Heart left ventricle (tissue), 16 donors: ENCODE measurements around the gene DPH6. TPM values are rescaled to one million over a fixed set of nuclear protein-coding genes. Genes with fewer than 3 reads are reported as not detected.

Source experiments
- ATAC-seq, 4 donors: fragments of 200-7000 bp; cut with Tn5 transposase; one replicate each; pipeline ENCODE4 v1.9.1; 2020 to 2022; ENCODE audit warnings: moderate library complexity in 4 of 4, mild to moderate bottlenecking in 3 of 4, moderate number of reproducible peaks in 1 of 4
- DNase-seq, 5 donors: peaks; one replicate each; pipeline ENCODE4 v3.0.0-alpha.2; 2020
- H3K27ac ChIP-seq, 12 donors: fragments of 200-600 bp; sonication (generic) in 4 of 12; one replicate each; pipeline versions ENCODE4 v1.5.0 to v1.8.0; 2016 to 2022; ENCODE audit warnings: mild to moderate bottlenecking in 2 of 12
- H3K27me3 ChIP-seq, 9 donors: fragments of 200-600 bp; sonication (generic) in 2 of 9; one replicate each; pipeline versions ENCODE4 v1.5.1 to v1.8.0; 2016 to 2022; ENCODE audit warnings: mild to moderate bottlenecking in 3 of 9
- H3K36me3 ChIP-seq, 9 donors: fragments of 200-600 bp; sonication (generic) in 2 of 9; one replicate each; pipeline versions ENCODE4 v1.5.0 to v1.8.0; 2018 to 2022; ENCODE audit warnings: mild to moderate bottlenecking in 2 of 9
- H3K4me1 ChIP-seq, 12 donors: fragments of 200-600 bp; sonication (generic) in 4 of 12; one replicate each; pipeline versions ENCODE4 v1.5.0 to v1.8.0; 2016 to 2022; ENCODE audit warnings: mild to moderate bottlenecking in 3 of 12
- H3K4me3 ChIP-seq, 12 donors: fragments of 200-600 bp; sonication (generic) in 4 of 12; one replicate each; pipeline versions ENCODE4 v1.5.0 to v1.8.0; 2017 to 2022; ENCODE audit warnings: mild to moderate bottlenecking in 9 of 12, moderate library complexity in 4 of 12
- H3K9me3 ChIP-seq, 12 donors: fragments of 200-600 bp; sonication (generic) in 4 of 12; one replicate each; pipeline versions ENCODE4 v1.5.0 to v1.8.0; 2016 to 2022; ENCODE audit warnings: mild to moderate bottlenecking in 1 of 12
- CTCF ChIP-seq, 12 donors: fragments of 200-600 bp; sonication (generic) in 4 of 12; IDR thresholded peaks; one replicate each; pipeline versions ENCODE4 v1.5.0 to v1.8.0; 2018 to 2022; ENCODE audit warnings: antibody characterized with exemption in 12 of 12, mild to moderate bottlenecking in 5 of 12
- POLR2A ChIP-seq, 2 donors: fragments of 450-650 bp; IDR thresholded peaks; one replicate each; pipeline ENCODE4 v1.6.1; 2017; ENCODE audit warnings: antibody characterized with exemption in 2 of 2, mild to moderate bottlenecking in 2 of 2, moderate library complexity in 2 of 2
- WGBS, 4 donors: extraction: QIAGEN DNeasy Blood & Tissue Kit in 2 of 4; methylation state at CpG; one replicate each; pipeline versions ENCODE4 v1.1.5 to v1.1.7; 2013 to 2018; 5-methylcytosine and 5-hydroxymethylcytosine counted together
- intact Hi-C, 10 donors: fragments of 100-400 bp; cut with DNase I; formaldehyde crosslinking; loops; one replicate each; pipeline versions ENCODE4 v1.11.1 to v1.14.2; 2022
- polyA plus RNA-seq, 2 donors: library from polyadenylated mRNA; stranded (reverse); fragments of 200-250 nt; gene quantifications; one replicate each; pipeline ENCODE4 v1.2.3, GENCODE V29; 2013
- total RNA-seq, 9 donors: library from RNA; depleted of rRNA in 2 of 9; stranded (reverse); fragments of >200 nt in 2 of 9; fragmentation: NEBNext Ultra II Directional in 3 of 9; extraction: Animal tissue kit (Norgen Biotek cat#: 25700) in 3 of 9; gene quantifications; one replicate each; pipeline versions ENCODE4 v1.1.0 to v1.2.4, GENCODE V29; 2016 to 2023
- donor health status: ischemic (EF 13 %, LVEDD 7.1; RV severe dilation, severe dysfunction).
- donor health status: healthy with polysubstance abuse.
- donor health status: DM: no; HTN: yes; CAD: no.
- donor health status: DM: no; HTN: no; CAD: no.
- donor health status: ischemic (EF 25% LVEDD 6.9; RV normal size, moderate dysfunction).
- donor health status: ischemic (EF 25% LVEDD 5.7; RV mildly dilated, moderate dysfunction).
- donor health status: healthy.
- donor health status: DM: yes; HTN: yes; CAD: no.
- donor health status: ischemic (EF 35%, LVEDD 5.7; RV mildly dilated, moderate dysfunction).
- donor health status: nonischemic (EF 11% LVEDD 7.7; RV severe dilation, severe dysfunction).
- donor health status: DM: yes; HTN: yes; CAD: no.
- donor health status: PGD.
- donor health status: ischemic (EF 29% LVEDD 5.4; RV normal size, mild dysfunction).
- donor health status: nonischemic (EF 23%, LVEDD 6.1; RV moderate dilation, normal function).

DPH6 gene
- total and polyA plus RNA-seq, 11 donors = 5.9 to 24.8 (median 15.7) TPM

GRCh38 chr15:35376707-35377106 is 169.3 kb downstream of the DPH6 start:
- DNase-seq (no peak), ATAC-seq (no peak)
- H3K36me3 ChIP-seq = peaks cover 0 to 29% (median 5%) of the 10 kb centered on the region in 9 donors
- no peak for TF ChIP-seq POLR2A (IDR thresholded peaks at IDR 0.05)
- no peak for TF ChIP-seq CTCF (IDR thresholded peaks at IDR 0.05)
- no peak overlapping the region for H3K4me3 ChIP-seq
- H3K4me1 ChIP-seq = no peaks in the 10 kb centered on the region
- peaks cover 0 to 8% (median 0%) of the 10 kb centered on the region in 12 donors for H3K9me3 ChIP-seq
- intact Hi-C loops = no loop called here
- no peak overlapping the region for H3K27ac ChIP-seq
- no peaks in the 10 kb centered on the region for H3K27me3 ChIP-seq

- H3K27ac ChIP-seq = no peak overlapping the region
- no peaks in the 10 kb centered on the region for H3K4me1 ChIP-seq
- DNase-seq (no peak), ATAC-seq (no peak)
- H3K9me3 ChIP-seq = peaks cover 0 to 8% (median 0%) of the 10 kb centered on the region in 12 donors
- no peak for TF ChIP-seq POLR2A (IDR thresholded peaks at IDR 0.05)
- no peak for TF ChIP-seq CTCF (IDR thresholded peaks at IDR 0.05)
- H3K4me3 ChIP-seq = no peak overlapping the region
- intact Hi-C loops = no loop called here
- H3K36me3 ChIP-seq = peaks cover 0 to 31% (median 5%) of the 10 kb centered on the region in 9 donors
- H3K27me3 ChIP-seq = no peaks in the 10 kb centered on the region
Observed at GRCh38 chr15:35374661-35375060, 171.3 kb downstream of the DPH6 start.

- H3K4me3 ChIP-seq = no peak overlapping the region
- no peaks in the 10 kb centered on the region for H3K4me1 ChIP-seq
- TF ChIP-seq CTCF (IDR thresholded peaks at IDR 0.05) (no peak), POLR2A (IDR thresholded peaks at IDR 0.05) (no peak)
- H3K27ac ChIP-seq = peak overlapping the region in 9 of 12 donors; percentile 14 to 69 (median 59)
- ATAC-seq (peak; percentile 93 to 97 (median 96)), DNase-seq (peak in 2 of 5 donors; percentile 19 to 32)
- H3K27me3 ChIP-seq = no peaks in the 10 kb centered on the region
- peaks cover 0 to 68% (median 31%) of the 10 kb centered on the region in 12 donors for H3K9me3 ChIP-seq
- peaks cover 0 to 5% (median 0%) of the 10 kb centered on the region in 9 donors for H3K36me3 ChIP-seq
- intact Hi-C loops = no loop called here
Observed at GRCh38 chr15:35362195-35362829, 183.7 kb downstream of the DPH6 start.

GRCh38 chr15:35358824-35359223 is 187.1 kb downstream of the DPH6 start:
- no peak for TF ChIP-seq POLR2A (IDR thresholded peaks at IDR 0.05)
- no peak for TF ChIP-seq CTCF (IDR thresholded peaks at IDR 0.05)
- Histone ChIP-seq H3K27ac (no peak overlapping the region), H3K4me3 (no peak overlapping the region), H3K36me3 (no peaks in the 10 kb centered on the region), H3K4me1 (no peaks in the 10 kb centered on the region), H3K9me3 (peaks cover 0 to 84% (median 34%) of the 10 kb centered on the region in 12 donors), H3K27me3 (no peaks in the 10 kb centered on the region)
- WGBS, 4 donors = 93 to 99% (median 98%) methylated on average over 5 of the region's 5 CpGs
- DNase-seq = no peak
- intact Hi-C loops = no loop called here
- no peak for ATAC-seq
